ENCODE results near the gene BTBD19. TPM values are rescaled to one million over a fixed set of nuclear protein-coding genes. Genes with fewer than 3 reads are reported as not detected.

Gene BTBD19
- total and polyA plus RNA-seq, 4 experiments from 2014 or later: 0.25 to 16.8 (median 7.5) TPM

- Mint-ChIP-seq H3K27ac (peak within 1 kb of the TSS in 1 of 7 donors; percentile 35), H3K4me1 (peaks cover 4 to 24% (median 8%) of the 10 kb centered on the region in 4 donors), H3K27me3 (peaks cover 13 to 23% of the 10 kb centered on the region in 2 donors), H3K36me3 (peaks cover 0 to 4% of the 10 kb centered on the region in 2 donors), H3K4me3 (peak within 1 kb of the TSS in 7 of 8 donors; percentile 33 to 76 (median 49)), H3K9me3 (no peaks in the 10 kb centered on the region)
- Histone ChIP-seq H3K27ac (ENCODE audit: low read depth, low read length) (no peak within 1 kb of the TSS), H3K4me3 (ENCODE audit: low read length in 2 of 2) (peak within 1 kb of the TSS in 1 of 2 donors; percentile 24), H3K4me1 (ENCODE audit: insufficient read depth, low read length) (peaks cover 6% of the 10 kb centered on the region), H3K27me3 (ENCODE audit: insufficient read depth, low read length) (no peaks in the 10 kb centered on the region), H3K9me3 (ENCODE audit: control insufficient read depth in 1 of 2, low read length in 2 of 2) (no peaks in the 10 kb centered on the region), H3K36me3 (ENCODE audit: insufficient read depth, low read length) (no peaks in the 10 kb centered on the region)
- intact Hi-C loops (cut with micrococcal nuclease): no loop called here
- DNase-seq: peak in 1 of 5 donors; percentile 16
- ChIA-PET POLR2A (ENCODE audit: partially characterized antibody) (interaction anchor here (0.7 to 2.1 kb wide), 5 partner anchors 23 to 68 kb away, joined by 3 to 6 read pairs (median 4); partner anchors contain the start of genes PLK3 and RPS8), CTCF (ENCODE audit: partially characterized antibody) (interaction anchor here (0.6 kb wide), 1 partner anchor 144 kb away, joined by 3 read pairs; no protein-coding TSS in a partner anchor)
These were observed 34.7 kb downstream of the BTBD19 start, which contains the start of gene PTCH2 for GRCh38 chr1:44842862-44843655. TSS of gene PTCH2 (minus strand) at chr1:44843253. CDS start at chr1:44842932, 321 bp downstream.

- intact Hi-C loops (cut with micrococcal nuclease): no loop called here
- peaks cover 9 to 11% of the 10 kb centered on the region in 2 donors for H3K36me3 Mint-ChIP-seq
- peaks cover 4 to 8% of the 10 kb centered on the region in 2 donors for H3K27me3 Mint-ChIP-seq
- H3K27ac Mint-ChIP-seq: peak overlapping the region in 1 of 7 donors; percentile 50
- peaks cover 6% of the 10 kb centered on the region for H3K4me1 ChIP-seq (ENCODE audit: insufficient read depth, low read length)
- no peak for DNase-seq
- POLR2A ChIA-PET (ENCODE audit: partially characterized antibody): no interaction called here
- H3K9me3 Mint-ChIP-seq: no peaks in the 10 kb centered on the region
- H3K27me3 ChIP-seq (ENCODE audit: insufficient read depth, low read length): no peaks in the 10 kb centered on the region
- peaks cover 4 to 16% (median 8%) of the 10 kb centered on the region in 4 donors for H3K4me1 Mint-ChIP-seq
- no peaks in the 10 kb centered on the region for H3K9me3 ChIP-seq (ENCODE audit: control insufficient read depth in 1 of 2, low read length in 2 of 2)
- H3K27ac ChIP-seq (ENCODE audit: low read depth, low read length): no peak overlapping the region
- H3K4me3 Mint-ChIP-seq: no peak overlapping the region
- H3K36me3 ChIP-seq (ENCODE audit: insufficient read depth, low read length): no peaks in the 10 kb centered on the region
- no peak overlapping the region for H3K4me3 ChIP-seq (ENCODE audit: low read length in 2 of 2)
- CTCF ChIA-PET (ENCODE audit: partially characterized antibody): no interaction called here
These were observed 38.7 kb downstream of the BTBD19 start for GRCh38 chr1:44846985-44847384.

- CTCF ChIA-PET (ENCODE audit: partially characterized antibody): interaction anchor here (1.1 kb wide), 1 partner anchor 57 kb away, joined by 5 read pairs; no protein-coding TSS in a partner anchor
- Histone ChIP-seq H3K4me3 (ENCODE audit: low read length in 2 of 2) (no peak overlapping the region), H3K4me1 (ENCODE audit: insufficient read depth, low read length) (peaks cover 1% of the 10 kb centered on the region), H3K27me3 (ENCODE audit: insufficient read depth, low read length) (no peaks in the 10 kb centered on the region), H3K9me3 (ENCODE audit: control insufficient read depth in 1 of 2, low read length in 2 of 2) (no peaks in the 10 kb centered on the region), H3K27ac (ENCODE audit: low read depth, low read length) (no peak overlapping the region), H3K36me3 (ENCODE audit: insufficient read depth, low read length) (no peaks in the 10 kb centered on the region)
- Mint-ChIP-seq H3K4me3 (no peak overlapping the region), H3K4me1 (peaks cover 0 to 10% (median 3%) of the 10 kb centered on the region in 4 donors), H3K36me3 (peaks cover 13 to 16% of the 10 kb centered on the region in 2 donors), H3K9me3 (no peaks in the 10 kb centered on the region), H3K27me3 (peaks cover 0 to 3% of the 10 kb centered on the region in 2 donors), H3K27ac (peak overlapping the region in 1 of 7 donors; percentile 29)
- no peak for DNase-seq
- intact Hi-C loops (cut with micrococcal nuclease): no loop called here
- POLR2A ChIA-PET (ENCODE audit: partially characterized antibody): interaction anchor here (1.0 kb wide), 1 partner anchor 28 kb away, joined by 3 read pairs; no protein-coding TSS in a partner anchor
These were observed 39.5 kb downstream of the BTBD19 start for GRCh38 chr1:44847845-44848244.

GRCh38 chr1:44848456-44849181 is 40.3 kb downstream of the BTBD19 start:
- intact Hi-C loops (cut with micrococcal nuclease): no loop called here
- H3K4me1 ChIP-seq (ENCODE audit: insufficient read depth, low read length): no peaks in the 10 kb centered on the region
- POLR2A ChIA-PET (ENCODE audit: partially characterized antibody): interaction anchor here (1.0 kb wide), 1 partner anchor 29 kb away, joined by 3 read pairs; no protein-coding TSS in a partner anchor

GRCh38 chr1:44849575-44850132 is 41.3 kb downstream of the BTBD19 start:
- Histone ChIP-seq H3K27ac (ENCODE audit: low read depth, low read length) (no peak overlapping the region), H3K27me3 (ENCODE audit: insufficient read depth, low read length) (no peaks in the 10 kb centered on the region), H3K36me3 (ENCODE audit: insufficient read depth, low read length) (no peaks in the 10 kb centered on the region), H3K4me1 (ENCODE audit: insufficient read depth, low read length) (no peaks in the 10 kb centered on the region), H3K9me3 (ENCODE audit: control insufficient read depth in 1 of 2, low read length in 2 of 2) (no peaks in the 10 kb centered on the region), H3K4me3 (ENCODE audit: low read length in 2 of 2) (no peak overlapping the region)
- intact Hi-C loops (cut with micrococcal nuclease): no loop called here
- H3K36me3 Mint-ChIP-seq: peaks cover 17 to 22% of the 10 kb centered on the region in 2 donors
- CTCF ChIA-PET (ENCODE audit: partially characterized antibody): no interaction called here
- peaks cover 0 to 2% (median 0%) of the 10 kb centered on the region in 4 donors for H3K4me1 Mint-ChIP-seq
- H3K4me3 Mint-ChIP-seq: peak overlapping the region in 1 of 8 donors; percentile 33
- DNase-seq: no peak
- H3K9me3 Mint-ChIP-seq: no peaks in the 10 kb centered on the region
- peak overlapping the region in 1 of 7 donors; percentile 85 for H3K27ac Mint-ChIP-seq
- H3K27me3 Mint-ChIP-seq: no peaks in the 10 kb centered on the region
- POLR2A ChIA-PET (ENCODE audit: partially characterized antibody): no interaction called here

More at GRCh38 chr1:44848456-44849181, 40.3 kb downstream of the BTBD19 start:
- CTCF ChIA-PET (ENCODE audit: partially characterized antibody): interaction anchor here (1.1 kb wide), 1 partner anchor 58 kb away, joined by 5 read pairs; no protein-coding TSS in a partner anchor
- Mint-ChIP-seq H3K9me3 (no peaks in the 10 kb centered on the region), H3K27ac (peak overlapping the region in 1 of 7 donors; percentile 29), H3K27me3 (peaks cover 0 to 3% of the 10 kb centered on the region in 2 donors), H3K4me1 (peaks cover 0 to 10% (median 3%) of the 10 kb centered on the region in 4 donors), H3K36me3 (peaks cover 17 to 18% of the 10 kb centered on the region in 2 donors), H3K4me3 (no peak overlapping the region)
- H3K27ac ChIP-seq (ENCODE audit: low read depth, low read length): no peak overlapping the region
- H3K27me3 ChIP-seq (ENCODE audit: insufficient read depth, low read length): no peaks in the 10 kb centered on the region
- H3K4me3 ChIP-seq (ENCODE audit: low read length in 2 of 2): no peak overlapping the region
- H3K36me3 ChIP-seq (ENCODE audit: insufficient read depth, low read length): no peaks in the 10 kb centered on the region
- no peak for DNase-seq
- H3K9me3 ChIP-seq (ENCODE audit: control insufficient read depth in 1 of 2, low read length in 2 of 2): no peaks in the 10 kb centered on the region

GRCh38 chr1:44851308-44851707 is 43.0 kb downstream of the BTBD19 start:
- no peak overlapping the region for H3K27ac ChIP-seq (ENCODE audit: low read depth, low read length)
- POLR2A ChIA-PET (ENCODE audit: partially characterized antibody): interaction anchor here (0.6 kb wide), 1 partner anchor 16 kb away, joined by 5 read pairs; no protein-coding TSS in a partner anchor
- Mint-ChIP-seq H3K36me3 (peaks cover 22 to 34% of the 10 kb centered on the region in 2 donors), H3K27me3 (no peaks in the 10 kb centered on the region), H3K9me3 (no peaks in the 10 kb centered on the region), H3K4me3 (no peak overlapping the region), H3K4me1 (peaks cover 0 to 2% (median 0%) of the 10 kb centered on the region in 4 donors), H3K27ac (peak overlapping the region in 1 of 7 donors; percentile 56)
- intact Hi-C loops (cut with micrococcal nuclease): no loop called here
- no peaks in the 10 kb centered on the region for H3K36me3 ChIP-seq (ENCODE audit: insufficient read depth, low read length)
- CTCF ChIA-PET (ENCODE audit: partially characterized antibody): no interaction called here
- H3K27me3 ChIP-seq (ENCODE audit: insufficient read depth, low read length): no peaks in the 10 kb centered on the region
- H3K4me1 ChIP-seq (ENCODE audit: insufficient read depth, low read length): no peaks in the 10 kb centered on the region
- H3K4me3 ChIP-seq (ENCODE audit: low read length in 2 of 2): no peak overlapping the region
- DNase-seq: no peak
- H3K9me3 ChIP-seq (ENCODE audit: control insufficient read depth in 1 of 2, low read length in 2 of 2): no peaks in the 10 kb centered on the region
